HepG2 (cell line): Measurements from ENCODE around the gene TUBB4B. TPM values are rescaled to one million over a fixed set of nuclear protein-coding genes. Genes with fewer than 3 reads are reported as not detected.
A peak's percentile ranks its signal among the peaks of the same experiment; 100 is the strongest.

Source experiments
- AKAP8 ChIP-seq: sonication (generic); formaldehyde crosslinking; IDR thresholded peaks from 2 replicates; pipeline ENCODE4 v1.5.1; 2020; ENCODE audit warnings: mild to moderate bottlenecking, missing genetic modification reagents
- BRCA1 ChIP-seq: sonication (generic); formaldehyde crosslinking; IDR thresholded peaks from 2 replicates; pipeline ENCODE4 v1.4.0; 2020; ENCODE audit warnings: missing genetic modification reagents
- CBFB ChIP-seq: sonication (generic); formaldehyde crosslinking; IDR thresholded peaks from 2 replicates; pipeline ENCODE4 v1.4.0; 2020; ENCODE audit warnings: missing genetic modification reagents
- CBX5 ChIP-seq: sonication (generic); formaldehyde crosslinking; IDR thresholded peaks from 2 replicates; pipeline ENCODE4 v1.4.0; 2020; ENCODE audit warnings: missing genetic modification reagents, borderline replicate concordance
- GABPA ChIP-seq, 2 experiments: IDR thresholded peaks; 2 replicates each; pipeline ENCODE4 v1.6.1; 2011 to 2016; ENCODE audit warnings: low read depth in 2 of 2, low read length in 1 of 2, missing biosample characterization in 1 of 2, missing genetic modification characterization in 1 of 2
- MEIS1 ChIP-seq: sonication (generic); formaldehyde crosslinking; IDR thresholded peaks from 2 replicates; pipeline ENCODE4 v1.9.0; 2021; ENCODE audit warnings: mild to moderate bottlenecking, missing genetic modification reagents, moderate library complexity, borderline replicate concordance
- MTF1 ChIP-seq: sonication (generic); formaldehyde crosslinking; IDR thresholded peaks from 2 replicates; pipeline ENCODE4 v1.5.0; 2020; ENCODE audit warnings: missing genetic modification reagents
- NBN ChIP-seq: fragments of 450-650 bp; conservative IDR thresholded peaks from 2 replicates; pipeline ENCODE4 v1.6.1; 2017
- POLR2A ChIP-seq, 2 experiments: IDR thresholded peaks; 2 replicates each; pipeline ENCODE4 v1.6.1; 2011; ENCODE audit warnings: low read depth in 2 of 2, low read length in 2 of 2, mild to moderate bottlenecking in 1 of 2, moderate library complexity in 1 of 2; ENCODE audit not compliant: insufficient read depth in 1 of 2
- SATB2 ChIP-seq: sonication (generic); formaldehyde crosslinking; IDR thresholded peaks from 2 replicates; pipeline ENCODE4 v1.5.0; 2020; ENCODE audit warnings: missing genetic modification reagents
- XBP1 ChIP-seq: sonication (generic); formaldehyde crosslinking; IDR thresholded peaks from 2 replicates; pipeline ENCODE4 v1.5.0; 2020; ENCODE audit warnings: missing genetic modification reagents
- ZFX ChIP-seq: sonication (generic); formaldehyde crosslinking; IDR thresholded peaks from 2 replicates; pipeline ENCODE4 v1.4.0; 2020; ENCODE audit warnings: mild to moderate bottlenecking, low read depth, missing genetic modification reagents, moderate library complexity
- ZMYM4 ChIP-seq: sonication (generic); formaldehyde crosslinking; IDR thresholded peaks from 2 replicates; pipeline ENCODE4 v1.8.1; 2023; ENCODE audit warnings: mild to moderate bottlenecking, missing genetic modification reagents
- ZNF225 ChIP-seq: sonication (generic); formaldehyde crosslinking; IDR thresholded peaks from 2 replicates; pipeline ENCODE4 v1.4.0; 2020; ENCODE audit warnings: mild to moderate bottlenecking, missing genetic modification reagents
- ZNF501 ChIP-seq: sonication (generic); formaldehyde crosslinking; IDR thresholded peaks from 2 replicates; pipeline ENCODE4 v1.5.1; 2020; ENCODE audit warnings: mild to moderate bottlenecking, moderate library complexity, missing genetic modification reagents
- ZNF605 ChIP-seq: sonication (generic); formaldehyde crosslinking; IDR thresholded peaks from 2 replicates; pipeline ENCODE4 v1.8.0; 2022; ENCODE audit warnings: mild to moderate bottlenecking, missing genetic modification reagents
- ZNF703 ChIP-seq: sonication (generic); formaldehyde crosslinking; IDR thresholded peaks from 2 replicates; pipeline ENCODE4 v1.5.1; 2020; ENCODE audit warnings: missing genetic modification reagents, mild to moderate bottlenecking, moderate library complexity, borderline replicate concordance
- ZNF704 ChIP-seq: sonication (generic); formaldehyde crosslinking; IDR thresholded peaks from 2 replicates; pipeline ENCODE4 v1.8.1; 2023; ENCODE audit warnings: mild to moderate bottlenecking, inconsistent platforms, moderate library complexity, missing genetic modification reagents, borderline replicate concordance
- ZNF709 ChIP-seq: sonication (generic); formaldehyde crosslinking; IDR thresholded peaks from 2 replicates; pipeline ENCODE4 v1.5.0; 2020; ENCODE audit warnings: mild to moderate bottlenecking, missing genetic modification reagents
- ZNF776 ChIP-seq: sonication (generic); formaldehyde crosslinking; IDR thresholded peaks from 2 replicates; pipeline ENCODE4 v1.4.0; 2020; ENCODE audit warnings: mild to moderate bottlenecking, missing genetic modification reagents
- ZNF841 ChIP-seq: sonication (generic); formaldehyde crosslinking; IDR thresholded peaks from 2 replicates; pipeline ENCODE4 v1.8.1; 2023; ENCODE audit warnings: missing genetic modification reagents, borderline replicate concordance
- polyA plus RNA-seq, 8 experiments: library from polyadenylated mRNA; depleted of rRNA in 3 of 8; stranded (reverse) in 7 of 8; unstranded in 1 of 8; fragments of >200 nt; fragmentation: Illumina TruSeq in 4 of 8; extraction: Trizol in 4 of 8; gene quantifications; 2 replicates each; pipeline versions ENCODE4 v1.2.1 to v1.2.3, GENCODE V29; 2011 to 2016; ENCODE audit warnings: low read depth in 4 of 8, missing spikeins in 1 of 8, mixed read lengths in 1 of 8; ENCODE audit not compliant: insufficient read depth in 1 of 8
- total RNA-seq, 5 experiments: library from RNA; depleted of rRNA; stranded (reverse); fragments of >200 nt; fragmentation: Illumina TruSeq; extraction: Trizol; gene quantifications; 2 replicates each; pipeline ENCODE4 v1.2.3, GENCODE V29; 2016; ENCODE audit warnings: low read depth in 1 of 5
- TF ChIP-seq, protein P1 (sequence below): sonication (generic); formaldehyde crosslinking; IDR thresholded peaks from 2 replicates; pipeline ENCODE4 v1.5.1; 2020; ENCODE audit warnings: missing genetic modification reagents, mild to moderate bottlenecking, borderline replicate concordance
- TF ChIP-seq, protein P2 (sequence below): sonication (generic); formaldehyde crosslinking; IDR thresholded peaks from 2 replicates; pipeline ENCODE4 v1.4.0; 2020; ENCODE audit warnings: mild to moderate bottlenecking, missing genetic modification reagents
- TF ChIP-seq, protein P3 (sequence below): IDR thresholded peaks from 2 replicates; pipeline ENCODE4 v1.6.1; 2016; ENCODE audit warnings: mild to moderate bottlenecking

TUBB4B gene
- total and polyA plus RNA-seq, 2 of the 13 experiments (the other 11 are each of a cell fraction or from before 2014, with no cell fraction given) = 182 to 412 TPM

GRCh38 chr9:137222190-137223077, 18.7 kb upstream of the TUBB4B start, which contains the start of gene RNF208 (continued):
- TF ChIP-seq ZNF605 (CRISPR knock-in tag) (peak; percentile 44; the same call in 1 of the 2 replicates), MEIS1 (CRISPR knock-in tag) (no peak), ZNF704 (CRISPR knock-in tag) (no peak; the same call in none of the 2 replicates), ZNF703 (peak; percentile 32; the same call in 1 of the 2 replicates), ZNF841 (no peak), AKAP8 (CRISPR knock-in tag) (no peak), CBFB (0 out of 2 replicates have a peak, but pooled peaks have one; percentile 18), POLR2A (IDR thresholded peaks at IDR 0.05; ENCODE audit: insufficient read depth in 1 of 2, low read depth in 2 of 2, low read length in 2 of 2) (peak in 1 of 2 experiments; percentile 21; a peak in 1 of 4 replicates), XBP1 (CRISPR knock-in tag) (no peak), ZNF501 (CRISPR knock-in tag) (0 out of 2 replicates have a peak, but pooled peaks have one; percentile 12), ZNF776 (CRISPR knock-in tag) (peak; percentile 63; the same call in 1 of the 2 replicates), ZMYM4 (CRISPR knock-in tag) (peak; percentile 56; the same call in 1 of the 2 replicates), ZFX (peak; percentile 71), ZNF225 (0 out of 2 replicates have a peak, but pooled peaks have one; percentile 72), CBX5 (no peak), NBN (no peak), GABPA (IDR thresholded peaks at IDR 0.05; ENCODE audit: low read depth, low read length) (no peak), GABPA (CRISPR knock-in tag; IDR thresholded peaks at IDR 0.05; ENCODE audit: low read depth) (no peak), BRCA1 (no peak), SATB2 (CRISPR knock-in tag) (no peak), ZNF709 (CRISPR knock-in tag) (peak; percentile 24; the same call in 1 of the 2 replicates), MTF1 (CRISPR knock-in tag) (no peak)
- TF ChIP-seq, protein P1, sequence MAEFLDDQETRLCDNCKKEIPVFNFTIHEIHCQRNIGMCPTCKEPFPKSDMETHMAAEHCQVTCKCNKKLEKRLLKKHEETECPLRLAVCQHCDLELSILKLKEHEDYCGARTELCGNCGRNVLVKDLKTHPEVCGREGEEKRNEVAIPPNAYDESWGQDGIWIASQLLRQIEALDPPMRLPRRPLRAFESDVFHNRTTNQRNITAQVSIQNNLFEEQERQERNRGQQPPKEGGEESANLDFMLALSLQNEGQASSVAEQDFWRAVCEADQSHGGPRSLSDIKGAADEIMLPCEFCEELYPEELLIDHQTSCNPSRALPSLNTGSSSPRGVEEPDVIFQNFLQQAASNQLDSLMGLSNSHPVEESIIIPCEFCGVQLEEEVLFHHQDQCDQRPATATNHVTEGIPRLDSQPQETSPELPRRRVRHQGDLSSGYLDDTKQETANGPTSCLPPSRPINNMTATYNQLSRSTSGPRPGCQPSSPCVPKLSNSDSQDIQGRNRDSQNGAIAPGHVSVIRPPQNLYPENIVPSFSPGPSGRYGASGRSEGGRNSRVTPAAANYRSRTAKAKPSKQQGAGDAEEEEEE (CRISPR knock-in tag) = no peak
- TF ChIP-seq, protein P2, sequence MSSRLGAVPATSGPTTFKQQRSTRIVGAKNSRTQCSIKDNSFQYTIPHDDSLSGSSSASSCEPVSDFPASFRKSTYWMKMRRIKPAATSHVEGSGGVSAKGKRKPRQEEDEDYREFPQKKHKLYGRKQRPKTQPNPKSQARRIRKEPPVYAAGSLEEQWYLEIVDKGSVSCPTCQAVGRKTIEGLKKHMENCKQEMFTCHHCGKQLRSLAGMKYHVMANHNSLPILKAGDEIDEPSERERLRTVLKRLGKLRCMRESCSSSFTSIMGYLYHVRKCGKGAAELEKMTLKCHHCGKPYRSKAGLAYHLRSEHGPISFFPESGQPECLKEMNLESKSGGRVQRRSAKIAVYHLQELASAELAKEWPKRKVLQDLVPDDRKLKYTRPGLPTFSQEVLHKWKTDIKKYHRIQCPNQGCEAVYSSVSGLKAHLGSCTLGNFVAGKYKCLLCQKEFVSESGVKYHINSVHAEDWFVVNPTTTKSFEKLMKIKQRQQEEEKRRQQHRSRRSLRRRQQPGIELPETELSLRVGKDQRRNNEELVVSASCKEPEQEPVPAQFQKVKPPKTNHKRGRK (CRISPR knock-in tag) = no peak
- TF ChIP-seq, protein P3, sequence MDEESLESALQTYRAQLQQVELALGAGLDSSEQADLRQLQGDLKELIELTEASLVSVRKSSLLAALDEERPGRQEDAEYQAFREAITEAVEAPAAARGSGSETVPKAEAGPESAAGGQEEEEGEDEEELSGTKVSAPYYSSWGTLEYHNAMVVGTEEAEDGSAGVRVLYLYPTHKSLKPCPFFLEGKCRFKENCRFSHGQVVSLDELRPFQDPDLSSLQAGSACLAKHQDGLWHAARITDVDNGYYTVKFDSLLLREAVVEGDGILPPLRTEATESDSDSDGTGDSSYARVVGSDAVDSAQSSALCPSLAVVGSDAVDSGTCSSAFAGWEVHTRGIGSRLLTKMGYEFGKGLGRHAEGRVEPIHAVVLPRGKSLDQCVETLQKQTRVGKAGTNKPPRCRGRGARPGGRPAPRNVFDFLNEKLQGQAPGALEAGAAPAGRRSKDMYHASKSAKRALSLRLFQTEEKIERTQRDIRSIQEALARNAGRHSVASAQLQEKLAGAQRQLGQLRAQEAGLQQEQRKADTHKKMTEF (CRISPR knock-in tag) = peak; percentile 44; the same call in 1 of the 2 replicates
